HG03354 (cell line): Measurements from ENCODE around the gene RABEP1.
A peak's percentile ranks its signal among the peaks of the same experiment; 100 is the strongest.
"Not testable (repeated sequence)": the region's sequence is repeated elsewhere in the genome, so short reads cannot be mapped to it uniquely, and the experiment has no call there.

Experiments
- ATAC-seq: cut with Tn5 transposase; IDR thresholded peaks from one replicate; pipeline ENCODE4 v1.9.1; 2021; ENCODE audit warnings: mild to moderate bottlenecking; ENCODE audit not compliant: unreplicated experiment, poor library complexity, severe bottlenecking

Gene RABEP1

GRCh38 chr17:5281814-5282641, at the start of gene RABEP1:
TSS of gene RABEP1 (plus strand) at chr17:5282284. CDS start at chr17:5282487, 203 bp downstream.
- ATAC-seq, result peak; percentile 76

GRCh38 chr17:5233492-5233891, 48.6 kb upstream of the RABEP1 start:
- ATAC-seq, result not testable (repeated sequence)

GRCh38 chr17:5234645-5235576, 47.2 kb upstream of the RABEP1 start, which contains the start of gene SCIMP:
TSS of gene SCIMP (minus strand) at chr17:5234860. CDS start at chr17:5234755, 105 bp downstream.
- ATAC-seq, result peak; percentile 67

GRCh38 chr17:5236938-5237540, 45.0 kb upstream of the RABEP1 start:
- no peak for ATAC-seq

GRCh38 chr17:5237541-5238016, 44.5 kb upstream of the RABEP1 start:
- peak; percentile 35 for ATAC-seq

GRCh38 chr17:5238333-5238732, 43.8 kb upstream of the RABEP1 start:
- ATAC-seq, result no peak

- not testable (repeated sequence) for ATAC-seq
These were observed 42.3 kb upstream of the RABEP1 start for GRCh38 chr17:5239769-5240168.

- peak; percentile 58 for ATAC-seq
These were observed 40.0 kb upstream of the RABEP1 start for GRCh38 chr17:5241861-5242671.

GRCh38 chr17:5247621-5248020, 34.5 kb upstream of the RABEP1 start:
- no peak for ATAC-seq

GRCh38 chr17:5248821-5249479, 33.1 kb upstream of the RABEP1 start:
- ATAC-seq, result no peak

GRCh38 chr17:5249615-5250014, 32.5 kb upstream of the RABEP1 start:
- ATAC-seq, result no peak

GRCh38 chr17:5254414-5254813, 27.7 kb upstream of the RABEP1 start:
- ATAC-seq, result no peak

- ATAC-seq, result no peak
These were observed 27.1 kb upstream of the RABEP1 start for GRCh38 chr17:5254903-5255521.

- no peak for ATAC-seq
These were observed 25.0 kb upstream of the RABEP1 start for GRCh38 chr17:5257124-5257523.

- no peak for ATAC-seq
These were observed 21.5 kb upstream of the RABEP1 start for GRCh38 chr17:5260542-5260941.

GRCh38 chr17:5262416-5262991, 19.6 kb upstream of the RABEP1 start:
- no peak for ATAC-seq

GRCh38 chr17:5263441-5263840, 18.6 kb upstream of the RABEP1 start:
- ATAC-seq, result no peak

GRCh38 chr17:5264893-5265292, 17.2 kb upstream of the RABEP1 start:
- no peak for ATAC-seq
